Measurements from ENCODE around the gene LRRK2.

Gene LRRK2

DNA sequence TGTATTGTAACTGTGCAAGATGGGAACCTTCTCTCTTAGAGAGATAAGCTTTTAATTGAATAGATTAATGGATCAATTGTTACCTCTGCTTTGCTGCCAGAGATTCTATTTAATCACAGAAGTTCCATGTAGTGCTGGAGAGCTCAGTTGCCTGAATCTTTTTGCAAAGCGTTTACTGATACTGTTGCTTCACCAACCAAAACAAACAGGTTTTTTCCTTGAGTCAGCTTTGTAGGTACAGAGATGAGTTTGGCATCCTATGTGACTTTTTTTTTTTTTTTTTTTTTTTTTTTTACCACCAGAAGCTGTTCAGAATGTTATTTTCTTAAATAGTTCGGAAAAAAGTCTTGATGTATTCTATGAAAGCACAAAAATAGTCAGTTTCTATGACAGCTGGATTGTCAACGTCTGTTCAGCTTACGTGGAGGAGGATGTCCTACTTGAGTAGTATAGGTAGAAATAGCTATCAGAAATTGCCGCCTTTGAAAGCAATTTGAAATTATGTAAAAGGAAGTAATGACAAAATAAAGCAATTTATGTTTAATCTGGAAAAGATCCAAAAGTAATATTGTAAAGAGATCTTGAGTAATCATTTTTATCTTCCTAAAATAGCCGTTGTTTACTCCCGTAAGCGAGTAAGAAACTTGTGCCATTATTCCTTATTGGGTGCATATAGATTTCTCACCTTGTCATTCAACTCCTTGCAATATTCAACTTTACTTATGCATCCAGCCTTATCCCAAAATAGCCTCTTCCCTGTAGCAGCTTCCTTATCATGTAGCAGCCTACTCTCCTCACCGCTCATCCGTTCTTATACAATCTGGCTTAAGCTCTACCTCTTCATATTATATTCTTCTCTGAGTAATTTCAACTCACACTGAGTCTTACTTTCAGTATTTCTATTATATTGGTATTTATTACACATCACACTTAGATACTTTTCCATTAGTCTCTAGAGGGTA lies 5.2 kb downstream of the LRRK2 start:
- Histone ChIP-seq H3K27ac (ENCODE audit: low read length) (peak overlapping the region; percentile 50), H3K9ac (ENCODE audit: low read length) (peak overlapping the region; percentile 47), H2AFZ (ENCODE audit: low read depth, low read length) (no peak overlapping the region), H3K4me2 (ENCODE audit: low read length) (peak overlapping the region; percentile 93), H3K36me3 (replicated peaks; ENCODE audit: low read depth, low read length) (peaks cover 10% of the 10 kb centered on the region), H3K4me3 (ENCODE audit: low read length) (peak overlapping the region; percentile 72), H3K27me3 (ENCODE audit: low read depth, low read length) (no peaks in the 10 kb centered on the region), H4K20me1 (ENCODE audit: insufficient read depth, low read length) (no peaks in the 10 kb centered on the region), H3K9me3 (ENCODE audit: insufficient read depth, low read length) (no peaks in the 10 kb centered on the region), H3K79me2 (ENCODE audit: low read length) (peaks cover 7% of the 10 kb centered on the region; the same call in 1 of the 2 replicates), H3K4me1 (ENCODE audit: low read length) (peaks cover 70% of the 10 kb centered on the region)
- TF ChIP-seq, protein P1, sequence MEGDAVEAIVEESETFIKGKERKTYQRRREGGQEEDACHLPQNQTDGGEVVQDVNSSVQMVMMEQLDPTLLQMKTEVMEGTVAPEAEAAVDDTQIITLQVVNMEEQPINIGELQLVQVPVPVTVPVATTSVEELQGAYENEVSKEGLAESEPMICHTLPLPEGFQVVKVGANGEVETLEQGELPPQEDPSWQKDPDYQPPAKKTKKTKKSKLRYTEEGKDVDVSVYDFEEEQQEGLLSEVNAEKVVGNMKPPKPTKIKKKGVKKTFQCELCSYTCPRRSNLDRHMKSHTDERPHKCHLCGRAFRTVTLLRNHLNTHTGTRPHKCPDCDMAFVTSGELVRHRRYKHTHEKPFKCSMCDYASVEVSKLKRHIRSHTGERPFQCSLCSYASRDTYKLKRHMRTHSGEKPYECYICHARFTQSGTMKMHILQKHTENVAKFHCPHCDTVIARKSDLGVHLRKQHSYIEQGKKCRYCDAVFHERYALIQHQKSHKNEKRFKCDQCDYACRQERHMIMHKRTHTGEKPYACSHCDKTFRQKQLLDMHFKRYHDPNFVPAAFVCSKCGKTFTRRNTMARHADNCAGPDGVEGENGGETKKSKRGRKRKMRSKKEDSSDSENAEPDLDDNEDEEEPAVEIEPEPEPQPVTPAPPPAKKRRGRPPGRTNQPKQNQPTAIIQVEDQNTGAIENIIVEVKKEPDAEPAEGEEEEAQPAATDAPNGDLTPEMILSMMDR (IDR thresholded peaks at IDR 0.05; ENCODE audit: low read depth, low read length) = no peak
- no peak for TF ChIP-seq EZH2phosphoT487 (IDR thresholded peaks at IDR 0.05; ENCODE audit: low read depth)

DNA sequence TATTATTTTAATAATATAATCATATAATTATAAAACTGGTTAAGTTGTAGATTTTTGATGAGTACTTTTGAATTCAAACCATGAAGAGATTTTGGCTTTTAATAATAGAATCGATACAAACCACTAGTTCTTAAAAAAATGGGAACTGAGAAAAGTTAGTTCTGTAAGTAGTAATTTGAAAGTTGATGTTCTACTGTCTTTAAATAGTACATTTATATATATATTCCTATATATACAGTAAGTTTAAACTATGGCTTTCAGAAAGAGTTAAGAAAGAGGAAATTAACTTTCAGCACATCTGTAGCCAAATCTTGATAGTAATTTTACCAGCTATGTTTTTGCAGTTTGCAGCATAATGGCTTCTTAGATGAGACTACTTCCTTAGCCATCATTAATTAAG lies 7.8 kb downstream of the LRRK2 start:
- TF ChIP-seq EZH2phosphoT487 (IDR thresholded peaks at IDR 0.05; ENCODE audit: low read depth) = no peak
- TF ChIP-seq, protein P1 (IDR thresholded peaks at IDR 0.05; ENCODE audit: low read depth, low read length) = no peak
- Histone ChIP-seq H3K79me2 (ENCODE audit: low read length) (no peaks in the 10 kb centered on the region), H3K36me3 (replicated peaks; ENCODE audit: low read depth, low read length) (peaks cover 20% of the 10 kb centered on the region), H3K27ac (ENCODE audit: low read length) (peak overlapping the region; percentile 83), H3K9ac (ENCODE audit: low read length) (peak overlapping the region; percentile 21; the same call in 1 of the 2 replicates), H3K4me2 (ENCODE audit: low read length) (peak overlapping the region; percentile 52), H4K20me1 (ENCODE audit: insufficient read depth, low read length) (no peaks in the 10 kb centered on the region), H3K27me3 (ENCODE audit: low read depth, low read length) (no peaks in the 10 kb centered on the region), H3K9me3 (ENCODE audit: insufficient read depth, low read length) (no peaks in the 10 kb centered on the region), H2AFZ (ENCODE audit: low read depth, low read length) (no peak overlapping the region), H3K4me1 (ENCODE audit: low read length) (peaks cover 48% of the 10 kb centered on the region), H3K4me3 (ENCODE audit: low read length) (peak overlapping the region; percentile 33)

DNA sequence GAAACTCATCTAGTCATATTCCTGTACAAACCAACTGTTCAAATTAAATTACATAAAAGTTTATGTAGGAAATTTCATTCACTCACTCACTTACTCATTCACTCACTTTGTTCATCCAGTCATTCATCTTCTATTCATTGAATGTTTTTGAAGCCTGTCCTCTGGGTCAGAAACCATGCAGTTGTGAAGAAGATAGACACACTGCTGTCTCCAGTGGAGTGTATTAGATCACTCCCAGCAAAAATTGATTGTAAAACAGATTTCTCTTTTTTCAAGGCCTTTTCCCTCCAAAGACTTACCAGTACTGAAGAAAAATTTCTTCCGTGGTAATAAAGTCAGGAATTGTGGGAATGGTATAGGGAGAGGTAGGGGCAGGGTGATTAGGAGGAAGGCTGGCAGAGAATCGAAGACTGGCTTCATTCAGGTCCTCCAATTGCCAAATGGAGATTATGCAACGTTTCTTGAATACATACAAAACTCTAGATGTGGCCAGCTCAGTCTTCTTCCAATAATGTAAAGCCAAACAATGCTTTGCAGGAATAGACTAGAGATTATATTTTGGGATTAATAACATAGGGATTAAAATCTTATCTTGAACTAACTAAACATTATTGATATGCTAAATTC lies 9.1 kb downstream of the LRRK2 start:
- Histone ChIP-seq H2AFZ (ENCODE audit: low read depth, low read length) (no peak overlapping the region), H3K4me3 (ENCODE audit: low read length) (no peak overlapping the region), H3K27me3 (ENCODE audit: low read depth, low read length) (no peaks in the 10 kb centered on the region), H4K20me1 (ENCODE audit: insufficient read depth, low read length) (no peaks in the 10 kb centered on the region), H3K4me2 (ENCODE audit: low read length) (peak overlapping the region; percentile 52; the same call in 1 of the 2 replicates), H3K4me1 (ENCODE audit: low read length) (peaks cover 47% of the 10 kb centered on the region), H3K9ac (ENCODE audit: low read length) (no peak overlapping the region), H3K27ac (ENCODE audit: low read length) (peak overlapping the region; percentile 83; the same call in 1 of the 2 replicates), H3K9me3 (ENCODE audit: insufficient read depth, low read length) (no peaks in the 10 kb centered on the region), H3K79me2 (ENCODE audit: low read length) (no peaks in the 10 kb centered on the region), H3K36me3 (replicated peaks; ENCODE audit: low read depth, low read length) (peaks cover 20% of the 10 kb centered on the region)
- TF ChIP-seq EZH2phosphoT487 (IDR thresholded peaks at IDR 0.05; ENCODE audit: low read depth) = no peak
- TF ChIP-seq, protein P1 (IDR thresholded peaks at IDR 0.05; ENCODE audit: low read depth, low read length) = no peak

DNA sequence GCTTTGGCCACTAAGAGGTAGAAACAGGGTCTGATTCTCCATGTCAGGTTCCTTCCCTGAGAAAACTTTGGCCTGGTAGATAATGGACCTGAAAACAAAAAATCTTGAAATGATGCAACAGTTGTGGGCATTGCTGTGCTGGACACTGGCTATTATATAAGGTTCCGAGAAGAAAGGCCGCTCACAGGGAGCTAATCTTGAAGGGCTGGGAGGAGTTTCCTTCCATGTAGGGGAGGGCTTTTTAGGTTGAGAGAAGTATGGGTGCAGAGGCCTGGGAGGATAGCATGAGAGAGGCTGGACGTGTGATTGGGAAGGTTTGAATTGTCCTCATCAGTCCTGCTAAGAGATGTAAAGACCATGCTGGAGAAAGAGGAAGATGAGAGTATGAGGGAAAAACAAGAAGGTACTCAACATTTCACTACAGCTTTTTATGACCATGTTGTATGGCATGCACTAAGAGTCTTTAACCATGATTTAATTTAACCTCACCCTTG lies 11.6 kb downstream of the LRRK2 start:
- no peak overlapping the region for H3K9ac ChIP-seq (ENCODE audit: low read length)
- TF ChIP-seq, protein P1 (IDR thresholded peaks at IDR 0.05; ENCODE audit: low read depth, low read length) = no peak
- TF ChIP-seq EZH2phosphoT487 (IDR thresholded peaks at IDR 0.05; ENCODE audit: low read depth) = no peak
- no peaks in the 10 kb centered on the region for H3K27me3 ChIP-seq (ENCODE audit: low read depth, low read length)
- no peaks in the 10 kb centered on the region for H3K9me3 ChIP-seq (ENCODE audit: insufficient read depth, low read length)
- H3K4me3 ChIP-seq (ENCODE audit: low read length) = no peak overlapping the region
- H3K79me2 ChIP-seq (ENCODE audit: low read length) = no peaks in the 10 kb centered on the region
- no peaks in the 10 kb centered on the region for H4K20me1 ChIP-seq (ENCODE audit: insufficient read depth, low read length)
- H2AFZ ChIP-seq (ENCODE audit: low read depth, low read length) = no peak overlapping the region
- peaks cover 33% of the 10 kb centered on the region for H3K4me1 ChIP-seq (ENCODE audit: low read length)
- no peak overlapping the region for H3K27ac ChIP-seq (ENCODE audit: low read length)
- H3K36me3 ChIP-seq (replicated peaks; ENCODE audit: low read depth, low read length) = peaks cover 20% of the 10 kb centered on the region
- H3K4me2 ChIP-seq (ENCODE audit: low read length) = no peak overlapping the region
